Posterior vena cava (tissue), 2 donors: ENCODE measurements around the gene AP4E1. TPM values are rescaled to one million over a fixed set of nuclear protein-coding genes. Genes with fewer than 3 reads are reported as not detected.
"Not testable (repeated sequence)": the region's sequence is repeated elsewhere in the genome, so short reads cannot be mapped to it uniquely, and the experiment has no call there.

Experiments
- DNase-seq: peaks from one replicate; pipeline ENCODE4 v3.0.0-alpha.2; 2020; ENCODE audit warnings: low spot score
- intact Hi-C, 2 donors: fragments of 100-400 bp; cut with DNase I; formaldehyde crosslinking; loops; one replicate each; pipeline versions ENCODE4 v1.14.1 to v1.14.2; 2022 to 2023
- total RNA-seq, 2 donors: library from RNA; stranded (reverse); fragmentation: NEBNext Ultra II Directional; extraction: Animal tissue kit (Norgen Biotek cat#: 25700); gene quantifications; one replicate each; pipeline ENCODE4 v1.2.1, GENCODE V29; 2021
- donor health status: DM: yes; HTN: yes; CAD: no.
- donor health status: DM: yes; HTN: yes; CAD: no.

Gene AP4E1
- total RNA-seq, 2 donors from 2014 or later = 11.5 to 18.6 TPM

GRCh38 chr15:50996641-50997040, 88.2 kb downstream of the AP4E1 start:
- intact Hi-C loops = no loop called here
- no peak for DNase-seq

- intact Hi-C loops = no loop called here
- no peak for DNase-seq
Measured at GRCh38 chr15:50997371-50998051, 89.0 kb downstream of the AP4E1 start.

- intact Hi-C loops = no loop called here
- no peak for DNase-seq
Measured at GRCh38 chr15:51004103-51004551, 95.6 kb downstream of the AP4E1 start.

GRCh38 chr15:51006336-51006985, 98.0 kb downstream of the AP4E1 start:
- no peak for DNase-seq
- intact Hi-C loops = no loop called here

GRCh38 chr15:51007131-51007666, 98.7 kb downstream of the AP4E1 start:
- DNase-seq = no peak
- intact Hi-C loops = no loop called here

- intact Hi-C loops = no loop called here
- no peak for DNase-seq
Measured at GRCh38 chr15:51011212-51011611, 102.7 kb downstream of the AP4E1 start.

- DNase-seq = no peak
- intact Hi-C loops = no loop called here
Measured at GRCh38 chr15:51016615-51017014, 108.1 kb downstream of the AP4E1 start.

- intact Hi-C loops = no loop called here
- DNase-seq = no peak
Measured at GRCh38 chr15:51022206-51022605, 113.7 kb downstream of the AP4E1 start.

- DNase-seq = no peak
- intact Hi-C loops = no loop called here
Measured at GRCh38 chr15:51023499-51023898, 115.0 kb downstream of the AP4E1 start.

- no peak for DNase-seq
- intact Hi-C loops = no loop called here
Measured at GRCh38 chr15:51024735-51025453, 116.4 kb downstream of the AP4E1 start.

GRCh38 chr15:51025454-51025846, 117.0 kb downstream of the AP4E1 start:
- intact Hi-C loops = no loop called here
- no peak for DNase-seq

GRCh38 chr15:51030649-51031316, 122.3 kb downstream of the AP4E1 start:
- DNase-seq = no peak
- intact Hi-C loops = no loop called here

GRCh38 chr15:51037474-51037873, 129.0 kb downstream of the AP4E1 start:
- DNase-seq, intact Hi-C loops: not testable (repeated sequence)

GRCh38 chr15:51038162-51038973, 129.9 kb downstream of the AP4E1 start:
- no peak for DNase-seq
- intact Hi-C loops = no loop called here

GRCh38 chr15:51038974-51039319, 130.5 kb downstream of the AP4E1 start:
- no peak for DNase-seq
- intact Hi-C loops = no loop called here

GRCh38 chr15:51044037-51044727, 135.7 kb downstream of the AP4E1 start:
- intact Hi-C loops = loop anchor here in 1 of 2 donors (5.0 kb wide), 1 partner anchor 1422 kb away; the partner anchor contains the start of genes DTWD1 and FAM227B
- no peak for DNase-seq

- no peak for DNase-seq
- intact Hi-C loops = no loop called here
Measured at GRCh38 chr15:51046016-51046415, 137.5 kb downstream of the AP4E1 start.

GRCh38 chr15:51046799-51047449, 138.4 kb downstream of the AP4E1 start:
- DNase-seq = no peak
- intact Hi-C loops = no loop called here
